GM19328 (cell line): ENCODE results near the gene COA1.
"Not testable (repeated sequence)": the region's sequence is repeated elsewhere in the genome, so short reads cannot be mapped to it uniquely, and the experiment has no call there.

Source experiments
- ATAC-seq: cut with Tn5 transposase; IDR thresholded peaks from one replicate; pipeline ENCODE4 v1.9.1; 2021; ENCODE audit warnings: mild to moderate bottlenecking, moderate library complexity; ENCODE audit not compliant: unreplicated experiment

Gene COA1

GRCh38 chr7:43634384-43634783, 94.9 kb downstream of the COA1 start:
- ATAC-seq: no peak

DNA sequence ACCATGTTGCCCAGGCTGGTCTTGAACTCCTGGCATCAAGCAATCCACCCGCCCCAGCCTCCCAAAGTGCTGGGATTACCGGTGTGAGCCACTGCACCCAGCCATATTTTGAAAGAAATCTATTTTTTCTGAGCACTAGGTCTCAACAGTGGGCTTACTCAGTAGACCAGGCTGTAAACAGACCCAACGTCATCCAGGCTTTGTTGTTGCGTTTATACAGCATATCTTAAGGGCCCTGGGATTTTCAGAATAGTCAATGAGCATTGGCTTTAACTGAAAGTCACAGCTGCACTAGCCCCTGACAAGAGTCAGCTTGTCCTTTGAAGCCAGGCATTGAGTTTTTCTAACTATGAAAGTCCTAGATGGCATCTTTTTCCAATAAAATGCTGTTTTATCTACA, 96.6 kb downstream of the COA1 start:
- no peak for ATAC-seq

DNA sequence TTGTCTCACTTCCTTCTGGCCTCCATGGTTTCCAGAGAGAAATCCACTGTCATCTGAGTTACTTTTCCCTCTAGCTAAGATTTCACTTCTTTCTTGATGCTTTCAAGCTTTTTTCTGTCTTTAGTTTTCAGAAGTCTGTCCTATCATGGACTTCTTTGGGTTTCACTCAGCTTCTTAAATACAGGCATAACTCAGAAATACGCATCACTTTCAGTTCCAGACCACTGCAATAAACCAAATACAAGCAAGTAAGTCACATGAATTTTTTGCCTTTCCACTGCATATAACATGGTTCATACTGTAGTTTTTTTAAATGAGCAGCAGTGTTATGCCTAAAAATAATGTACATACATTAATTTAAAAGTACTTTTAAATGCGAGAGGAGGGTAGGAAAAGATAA, 97.8 kb downstream of the COA1 start:
- ATAC-seq: no peak

DNA sequence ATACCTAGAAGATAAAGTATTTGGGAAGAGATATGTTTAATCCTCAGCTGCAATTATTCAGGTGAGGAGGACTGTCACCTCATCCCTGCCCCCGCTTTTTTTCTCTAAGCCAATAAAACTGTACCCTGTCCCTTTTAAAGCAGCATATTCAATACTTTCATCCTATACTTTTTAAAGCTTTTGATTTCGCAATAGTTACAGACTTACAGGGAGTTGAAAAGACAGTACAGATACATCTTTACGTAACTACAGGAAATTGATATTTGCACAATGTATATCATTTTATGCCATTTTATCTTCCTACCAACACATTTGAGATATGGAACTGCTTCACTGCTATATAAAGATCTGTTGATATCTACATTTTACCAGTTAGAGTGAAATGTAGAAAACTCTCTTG, 98.8 kb downstream of the COA1 start:
- ATAC-seq: no peak

DNA sequence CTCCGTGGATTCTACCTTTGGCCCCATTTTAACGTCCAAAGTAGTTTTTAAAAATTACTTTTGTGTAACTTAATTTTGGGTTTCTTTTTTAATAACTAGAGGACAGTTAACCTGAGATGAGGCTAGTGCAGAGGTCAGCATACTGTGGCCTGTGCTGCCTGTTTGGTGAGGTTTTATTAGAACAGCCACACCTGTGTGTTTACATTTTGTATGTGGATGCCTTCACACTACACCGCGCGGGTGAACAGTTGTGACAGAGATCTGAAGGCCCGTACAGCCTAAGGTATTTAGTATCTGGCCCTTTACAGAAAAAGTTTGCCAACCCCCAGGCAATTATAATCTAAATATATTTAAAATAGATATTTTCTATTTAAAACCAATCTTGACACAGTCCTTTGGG, 99.5 kb downstream of the COA1 start:
- no peak for ATAC-seq

DNA sequence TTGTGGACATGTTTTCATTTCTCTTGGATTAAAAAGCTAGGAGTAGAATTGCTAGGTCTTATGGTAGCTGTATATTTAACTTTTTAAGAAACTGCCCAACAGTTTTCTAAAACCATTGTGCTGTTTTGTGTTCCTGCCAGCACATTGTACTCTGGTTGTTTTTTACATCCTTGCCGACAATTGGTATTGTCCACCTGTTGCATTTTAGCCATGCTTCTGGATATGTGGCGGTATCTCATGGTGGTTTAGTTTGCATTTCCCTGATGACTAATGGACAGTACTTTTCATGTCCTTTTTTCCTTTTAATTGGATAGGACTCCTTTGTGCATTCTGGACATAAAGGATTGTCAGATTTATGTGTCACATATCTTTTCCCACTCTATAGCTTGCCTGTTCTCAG, 100.9 kb downstream of the COA1 start:
- no peak for ATAC-seq

GRCh38 chr7:43627798-43628197, 101.5 kb downstream of the COA1 start:
- not testable (repeated sequence) for ATAC-seq

DNA sequence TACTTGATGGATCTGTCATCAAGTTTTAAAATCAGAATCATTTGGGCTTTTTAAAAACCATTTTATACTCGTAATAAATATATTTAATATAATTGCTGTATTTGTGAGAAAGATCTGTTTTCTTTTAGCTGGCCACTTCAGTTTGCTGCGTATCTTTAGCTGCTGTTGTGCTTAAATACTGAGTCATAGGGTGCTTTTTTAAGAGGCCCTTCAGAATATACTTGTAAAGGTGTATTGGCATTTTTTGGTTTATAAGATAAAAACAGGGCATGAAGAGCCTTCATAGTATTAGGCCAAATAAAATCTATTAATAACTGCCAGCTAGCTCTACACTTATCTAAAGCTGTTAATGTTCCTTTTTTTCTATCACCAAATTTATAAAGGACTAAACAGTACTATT, 102.6 kb downstream of the COA1 start:
- no peak for ATAC-seq

GRCh38 chr7:43625980-43626379, 103.3 kb downstream of the COA1 start:
- no peak for ATAC-seq

DNA sequence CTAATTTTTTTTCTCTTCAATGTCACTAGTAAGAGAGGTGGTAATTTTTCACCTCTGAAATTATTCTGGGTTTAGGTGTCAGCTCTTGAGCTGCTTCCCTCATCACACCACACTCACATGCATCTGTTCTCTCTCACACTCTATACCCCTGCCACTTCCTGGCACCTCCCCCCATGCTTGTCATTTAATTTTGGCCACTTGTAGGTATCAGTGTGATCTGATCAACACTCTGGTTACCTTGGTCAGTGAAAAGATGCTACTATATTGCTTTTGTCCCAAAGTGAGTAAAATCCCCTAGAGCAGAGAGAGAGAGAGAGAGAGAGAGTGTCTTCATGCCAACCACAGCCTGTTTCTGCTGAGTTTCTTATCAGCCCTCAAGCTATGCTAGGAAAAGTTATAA, 103.9 kb downstream of the COA1 start:
- no peak for ATAC-seq

- no peak for ATAC-seq
Observed at GRCh38 chr7:43624156-43624555, 105.2 kb downstream of the COA1 start.

GRCh38 chr7:43621729-43622448, 107.4 kb downstream of the COA1 start:
- no peak for ATAC-seq

GRCh38 chr7:43619213-43620012, 109.9 kb downstream of the COA1 start:
- no peak for ATAC-seq

GRCh38 chr7:43618073-43618472, 111.2 kb downstream of the COA1 start:
- no peak for ATAC-seq

DNA sequence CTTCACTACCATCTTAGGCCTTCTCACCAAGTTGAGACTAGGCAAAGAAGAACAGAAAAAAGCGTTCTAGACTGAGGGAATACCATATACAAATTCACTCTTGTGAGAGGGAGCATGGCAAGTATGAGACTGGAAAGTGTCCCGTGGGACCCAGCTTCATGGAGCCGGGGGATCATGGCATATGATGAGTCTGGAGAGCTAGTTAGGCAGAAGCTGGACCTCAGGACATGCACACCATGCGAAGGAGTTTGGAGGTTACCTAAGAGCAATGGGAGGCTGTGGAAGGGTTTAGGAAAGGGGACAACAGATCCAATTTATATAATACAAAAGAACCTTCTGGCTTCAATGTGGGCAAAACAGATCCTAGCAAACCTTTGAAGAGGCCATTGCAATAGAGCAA, 112.3 kb downstream of the COA1 start:
- no peak for ATAC-seq

DNA sequence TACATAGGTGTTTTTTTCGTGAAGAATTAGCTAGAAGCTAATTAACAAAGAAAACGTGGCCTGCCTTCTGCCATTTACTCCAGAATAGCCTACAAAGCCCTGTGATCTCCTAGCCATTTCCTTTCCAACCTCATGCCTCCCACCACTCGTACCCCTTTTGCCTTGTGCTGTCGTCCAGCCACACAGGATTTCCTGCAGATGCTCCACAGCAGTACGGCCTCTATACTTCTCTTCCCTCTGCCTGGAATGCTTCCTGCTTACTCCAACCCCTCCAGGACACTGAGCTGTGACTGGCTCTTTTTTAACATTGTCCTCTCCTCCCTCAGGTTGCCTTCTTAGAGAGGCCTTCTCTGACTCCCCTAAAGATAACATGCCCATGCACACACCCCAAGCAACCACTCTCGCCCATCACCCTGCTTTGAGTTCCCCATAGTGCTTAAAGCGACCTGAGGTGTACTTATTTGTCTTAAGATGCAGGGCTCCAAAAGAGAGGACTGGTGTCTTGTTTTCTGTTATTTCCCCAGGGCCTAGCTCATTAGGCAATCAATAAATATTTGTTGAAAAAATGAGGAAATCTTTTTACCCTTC, 113.7 kb downstream of the COA1 start:
- no peak for ATAC-seq

DNA sequence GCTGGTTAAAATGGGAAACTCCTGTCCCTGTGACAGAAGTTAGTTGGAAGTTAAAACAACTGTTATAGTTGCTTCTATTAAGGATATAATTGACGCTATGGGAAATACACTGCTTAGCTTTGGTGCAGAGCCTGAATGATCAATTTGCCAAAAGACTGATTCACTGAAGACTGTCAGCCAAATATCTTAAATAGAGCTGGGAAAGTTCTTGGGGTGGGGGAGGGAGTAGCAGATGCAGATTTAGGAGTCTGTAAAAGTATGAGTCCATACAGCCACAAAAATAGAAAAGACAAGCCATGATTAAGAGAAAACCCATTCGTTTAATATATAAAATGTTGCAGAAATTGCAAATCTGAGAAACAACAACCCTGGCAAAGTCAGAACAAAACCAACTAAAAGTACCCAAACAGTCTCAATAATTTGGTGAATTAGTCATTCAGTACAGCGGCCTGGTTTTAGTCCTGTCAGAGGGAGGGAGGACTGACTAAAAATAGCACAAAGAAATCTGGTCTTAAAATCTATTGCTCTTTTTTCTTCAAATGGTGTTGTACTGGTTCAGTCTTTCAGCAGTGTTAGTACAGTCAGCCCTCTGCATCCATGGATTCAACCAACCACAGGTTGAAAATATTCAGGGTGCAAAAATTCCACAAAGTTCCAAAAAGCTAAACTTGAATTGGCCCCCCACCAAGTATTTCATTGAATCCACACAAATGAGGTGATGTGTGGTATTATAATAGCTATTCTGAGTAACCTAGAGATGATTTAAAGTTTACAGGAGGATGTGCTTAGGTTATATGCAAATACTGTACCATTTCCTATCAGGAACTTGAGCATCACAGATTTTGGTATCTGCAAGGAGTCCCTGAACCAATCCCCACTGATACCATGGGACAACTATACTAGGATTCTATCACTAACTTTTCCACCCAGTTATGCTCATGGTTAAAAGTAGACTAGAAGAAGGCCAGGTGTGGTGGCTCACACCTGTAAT, 116.4 kb downstream of the COA1 start:
- no peak for ATAC-seq

DNA sequence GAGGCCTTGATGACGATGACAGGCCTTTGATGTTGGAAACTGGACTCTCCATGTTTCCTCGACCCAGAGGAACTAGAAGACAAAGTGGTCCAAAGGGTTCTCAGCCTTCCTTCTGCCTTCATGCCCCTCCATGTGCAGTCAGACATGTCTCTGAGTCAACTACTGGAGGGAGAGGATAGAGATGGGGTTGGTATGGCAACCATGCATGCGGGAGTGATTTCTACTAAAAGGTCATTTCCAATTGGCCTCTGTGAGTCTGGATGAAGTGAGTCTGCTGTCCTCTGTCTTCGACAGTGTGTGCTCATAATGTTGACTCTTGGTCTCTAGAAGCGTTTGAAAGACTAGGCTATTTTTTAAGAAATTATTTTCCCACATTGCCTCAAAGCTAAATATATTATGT, 117.2 kb downstream of the COA1 start:
- no peak for ATAC-seq

GRCh38 chr7:43609097-43609496, 120.2 kb downstream of the COA1 start:
- no peak for ATAC-seq

DNA sequence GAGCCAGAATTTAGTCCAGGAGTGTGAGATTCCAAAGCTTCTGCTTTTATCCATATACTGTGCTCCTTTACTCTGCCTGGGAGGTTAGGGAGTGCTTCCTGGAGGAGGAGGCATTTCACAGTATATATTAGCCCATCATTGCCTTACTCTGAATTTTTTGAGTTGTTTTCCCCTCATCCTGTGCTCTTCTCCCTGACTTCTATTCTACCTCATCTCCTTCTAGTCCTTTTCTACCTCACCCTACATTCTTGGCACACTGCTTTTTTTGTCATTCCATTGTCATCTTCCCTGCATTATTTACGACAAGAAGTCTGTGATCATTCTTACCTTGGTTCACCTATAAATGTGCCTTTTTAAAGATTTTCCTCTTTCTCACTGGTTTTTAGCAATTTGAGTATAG, 125.1 kb downstream of the COA1 start:
- ATAC-seq: no peak

- ATAC-seq: no peak
Observed at GRCh38 chr7:43602256-43602655, 127.1 kb downstream of the COA1 start.
